Stimulated activated CD8-positive, alpha-beta memory T cell treated with anti-CD3 and anti-CD28 coated beads, Interleukin-7, amount 100 ng/mL, for 24 hours (primary cell): Measurements from ENCODE around the gene ADK.
"Not testable (repeated sequence)": the region's sequence is repeated elsewhere in the genome, so short reads cannot be mapped to it uniquely, and the experiment has no call there.

Experiments
- DNase-seq: peaks from one replicate; pipeline ENCODE4 v3.0.0-alpha.2; 2020; ENCODE audit warnings: low read depth

Gene ADK

DNA sequence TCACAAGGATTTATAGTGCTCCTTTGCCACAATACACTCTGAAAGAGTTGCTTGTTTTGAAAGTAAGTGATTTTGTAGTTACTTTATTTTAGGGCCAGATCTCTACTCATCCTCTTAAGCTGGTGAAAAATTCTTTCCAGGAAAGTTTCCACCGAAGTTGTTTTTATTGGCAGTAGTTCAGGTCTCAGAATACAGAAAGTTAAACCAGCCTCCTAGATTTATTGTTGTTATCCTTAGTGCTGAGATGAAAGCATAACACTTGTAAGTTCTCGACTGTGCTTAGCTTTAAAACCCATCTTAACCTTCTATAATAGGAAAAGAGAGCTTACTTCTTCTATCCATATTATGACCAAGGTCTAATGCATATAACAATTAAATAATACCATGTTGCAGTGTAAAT, 5.9 kb upstream of the ADK start:
- DNase-seq: no peak

DNA sequence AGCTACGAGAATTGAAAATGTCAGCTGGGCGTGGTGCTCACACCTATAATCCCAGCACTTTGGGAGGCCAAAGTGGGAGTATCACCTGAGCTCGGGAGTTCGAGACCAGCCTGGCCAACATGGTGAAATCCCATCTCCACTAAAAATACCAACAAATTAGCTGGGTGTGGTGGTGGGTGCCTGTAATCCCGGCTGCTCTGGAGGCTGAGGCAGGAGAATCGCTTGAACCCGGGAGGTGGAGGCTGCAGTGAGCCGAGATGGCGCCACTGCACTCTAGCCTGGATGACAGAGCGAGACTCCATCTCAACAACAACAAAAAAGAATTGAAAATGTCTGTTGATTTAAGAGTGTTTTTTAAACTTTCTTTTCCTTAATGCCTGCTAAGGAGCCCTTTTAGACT, 4.0 kb upstream of the ADK start:
- not testable (repeated sequence) for DNase-seq

DNA sequence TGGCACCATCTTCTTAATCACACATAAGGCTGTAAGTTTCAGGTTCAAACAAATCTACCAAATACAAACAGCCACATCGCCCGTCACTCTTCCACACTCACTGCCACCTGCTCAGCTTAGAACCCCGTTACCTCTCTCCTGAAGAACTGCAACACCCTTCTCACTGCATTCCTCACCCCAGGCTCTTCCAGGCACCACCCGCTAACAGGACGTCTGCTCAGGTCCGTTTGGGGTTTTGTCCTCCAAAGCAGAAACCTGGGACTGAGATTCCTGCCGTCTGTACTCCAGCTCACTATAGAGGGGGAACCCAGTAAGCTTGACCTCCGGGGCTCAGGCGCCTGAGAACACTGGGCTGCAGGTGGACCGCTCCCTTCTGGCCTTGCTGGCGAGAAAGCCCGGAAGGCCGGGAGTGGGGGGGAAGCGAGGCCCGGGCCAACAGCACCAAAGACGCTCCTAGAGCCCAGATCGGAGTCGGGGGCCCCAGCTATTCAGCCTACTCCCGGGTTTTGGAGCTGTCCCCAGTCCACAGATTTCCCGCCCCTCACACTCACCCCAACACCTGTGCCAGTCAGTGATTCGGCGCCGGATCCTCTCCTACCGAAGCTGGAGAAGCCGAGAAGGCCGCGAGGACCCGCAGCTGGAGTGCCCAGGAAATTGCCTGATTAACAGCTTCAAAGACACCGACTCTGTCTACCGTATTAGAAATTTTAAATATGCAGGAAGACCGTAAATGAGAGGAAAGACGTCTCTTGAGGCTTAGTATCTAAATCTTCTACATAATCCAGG, 624 bp upstream of the ADK start, which contains the start of gene AP3M1:
Gene AP3M1, minus strand, starts transcription at position 625 of the 786 bp plus-strand sequence. CDS start 12,449 bp downstream, outside the sequence.
- peak; percentile 56 for DNase-seq

DNA sequence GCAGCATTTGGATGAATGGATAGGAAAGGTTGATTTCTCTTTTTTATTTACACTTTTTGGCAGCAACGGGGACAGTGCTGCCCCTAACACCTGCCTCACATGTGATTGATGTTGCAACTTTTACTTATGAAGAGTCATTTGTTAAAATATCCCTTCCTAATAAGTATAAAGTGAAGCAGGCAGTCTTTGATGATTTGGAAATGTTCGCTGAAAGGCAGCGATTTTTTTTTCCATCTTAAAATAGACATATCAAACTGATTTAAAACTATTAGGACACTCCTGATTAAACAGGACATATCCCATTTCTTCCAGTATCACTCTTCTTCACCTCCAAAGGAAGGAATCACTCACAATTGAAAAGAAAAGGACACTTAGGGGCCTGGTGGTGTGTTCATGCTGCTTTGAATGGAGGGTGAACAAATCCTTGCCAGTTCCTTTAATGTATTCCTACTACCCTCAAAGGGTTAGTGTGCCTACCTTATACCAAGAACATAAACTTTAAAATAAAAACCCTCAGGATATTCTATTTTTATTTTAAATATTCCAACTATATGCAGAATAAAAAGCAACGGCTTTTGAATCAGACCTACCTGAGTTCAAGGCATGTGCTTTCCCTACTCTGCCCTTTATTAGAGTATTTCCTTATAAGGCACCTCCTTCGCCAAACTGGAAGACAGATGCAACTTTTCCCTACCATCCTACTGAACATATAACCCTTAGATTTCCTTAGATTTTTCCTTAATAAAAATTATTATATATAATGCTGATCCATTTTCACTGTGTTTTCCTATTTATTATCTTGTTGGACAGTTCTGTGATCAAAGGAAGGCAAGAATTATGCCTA, 1.1 kb downstream of the ADK start:
- no peak for DNase-seq

DNA sequence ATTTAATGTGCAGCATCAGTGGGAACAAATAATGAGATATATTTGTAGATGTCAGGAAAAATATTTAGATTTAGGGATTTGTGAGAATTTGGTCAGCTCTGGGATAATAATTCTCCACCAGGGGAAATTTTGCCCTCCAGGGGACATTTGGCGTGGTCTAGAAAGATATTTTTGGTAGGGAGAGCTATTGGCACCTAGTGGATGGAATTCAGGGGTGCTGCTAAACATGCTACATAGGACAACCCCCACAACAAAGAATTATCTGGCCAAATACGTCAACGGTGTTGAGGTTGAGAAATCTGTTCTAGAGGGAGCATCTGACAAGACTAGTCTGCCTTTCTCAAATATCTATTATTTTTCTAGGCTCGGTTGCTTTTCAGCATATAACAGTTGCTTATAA, 2.1 kb downstream of the ADK start:
- DNase-seq: no peak

DNA sequence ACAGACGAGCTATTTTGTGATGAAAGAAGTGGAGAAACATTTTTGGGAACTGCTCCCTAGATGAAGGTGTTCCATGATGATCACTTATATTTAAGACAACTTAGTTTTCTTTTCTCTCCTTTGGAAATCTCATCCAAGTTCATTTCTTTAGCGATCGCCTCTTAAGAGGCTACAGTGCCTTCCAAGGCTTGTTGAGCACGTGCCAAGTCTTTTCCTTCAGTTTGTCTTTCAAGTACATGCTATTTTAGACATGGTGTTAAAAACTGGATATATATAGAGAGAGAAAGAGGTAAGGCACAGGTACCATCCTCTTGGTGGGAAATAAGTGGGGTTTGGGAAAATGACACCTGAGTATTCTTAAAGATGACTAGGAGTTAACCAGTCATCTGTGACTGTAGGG, 2.7 kb downstream of the ADK start:
- DNase-seq: no peak

DNA sequence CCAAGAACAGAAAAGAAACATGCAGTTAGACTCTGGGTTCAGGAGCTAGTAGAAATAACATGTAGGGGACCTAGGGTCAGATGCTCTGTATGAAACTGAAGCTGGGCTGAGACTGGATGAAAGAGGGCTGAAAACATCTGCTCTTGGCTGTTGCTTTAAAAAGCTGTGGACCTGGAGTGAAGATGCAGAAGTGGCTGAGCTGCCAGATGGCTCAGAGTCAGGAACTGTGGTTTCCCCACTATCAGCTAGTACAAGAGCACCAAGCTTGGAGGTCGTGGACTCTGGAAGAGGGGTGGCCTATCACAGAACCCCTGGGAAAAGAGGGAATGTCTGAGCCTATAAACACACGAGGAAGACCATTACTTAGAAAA, 5.9 kb downstream of the ADK start:
- no peak for DNase-seq

DNA sequence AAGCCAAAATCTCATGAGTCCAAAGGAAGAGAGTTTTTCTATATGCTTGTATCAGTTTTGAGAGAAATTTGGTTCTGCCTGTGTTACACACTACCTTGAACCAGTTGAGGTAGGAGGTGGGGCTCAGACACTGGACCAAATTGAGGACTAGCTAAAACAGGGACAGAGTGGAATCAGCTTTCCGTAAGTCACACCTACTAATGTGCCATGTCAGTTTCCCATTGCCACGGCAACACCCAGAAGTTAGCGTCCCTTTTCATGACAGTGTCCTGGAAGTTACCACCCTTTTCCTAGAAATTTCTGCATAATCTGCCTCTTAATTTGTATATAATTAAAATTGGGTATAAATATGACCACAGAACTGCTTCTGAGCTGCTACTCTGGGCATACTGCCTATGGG, 9.0 kb downstream of the ADK start:
- no peak for DNase-seq

DNA sequence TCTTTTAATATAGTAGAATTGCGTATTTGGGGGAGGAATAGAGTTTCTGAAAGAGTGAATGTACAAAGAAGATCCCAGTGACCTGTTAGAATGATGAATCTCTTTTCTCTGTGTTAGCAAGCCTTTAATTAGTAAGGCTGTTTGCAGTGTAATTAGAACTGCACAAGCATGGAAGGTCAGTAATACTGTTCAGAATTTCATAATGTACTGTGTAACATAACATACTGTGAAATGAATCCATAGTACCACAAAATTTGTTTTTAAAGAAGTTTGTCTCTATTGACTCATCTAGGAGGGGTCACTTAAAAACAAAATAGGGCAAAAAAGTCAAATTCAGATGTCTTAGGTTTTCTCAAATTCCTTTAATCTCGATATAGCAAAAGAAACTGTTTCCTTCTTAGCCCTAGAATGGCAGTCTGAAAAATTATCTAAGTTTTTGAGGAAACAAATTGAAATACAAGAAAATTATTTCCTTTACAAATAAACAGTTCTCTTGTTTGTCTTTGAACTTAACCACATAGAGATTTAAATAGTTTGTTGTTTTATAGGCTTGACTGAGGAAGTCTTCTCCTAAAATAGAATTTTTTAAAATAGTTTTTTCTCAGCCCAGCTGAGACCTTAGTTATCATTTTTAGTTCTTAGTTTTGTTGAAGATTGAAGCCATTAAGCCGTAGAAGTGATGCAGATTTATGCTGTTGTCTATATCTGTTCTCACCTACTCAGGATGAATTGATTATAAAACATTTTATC, 12.5 kb downstream of the ADK start:
- no peak for DNase-seq

DNA sequence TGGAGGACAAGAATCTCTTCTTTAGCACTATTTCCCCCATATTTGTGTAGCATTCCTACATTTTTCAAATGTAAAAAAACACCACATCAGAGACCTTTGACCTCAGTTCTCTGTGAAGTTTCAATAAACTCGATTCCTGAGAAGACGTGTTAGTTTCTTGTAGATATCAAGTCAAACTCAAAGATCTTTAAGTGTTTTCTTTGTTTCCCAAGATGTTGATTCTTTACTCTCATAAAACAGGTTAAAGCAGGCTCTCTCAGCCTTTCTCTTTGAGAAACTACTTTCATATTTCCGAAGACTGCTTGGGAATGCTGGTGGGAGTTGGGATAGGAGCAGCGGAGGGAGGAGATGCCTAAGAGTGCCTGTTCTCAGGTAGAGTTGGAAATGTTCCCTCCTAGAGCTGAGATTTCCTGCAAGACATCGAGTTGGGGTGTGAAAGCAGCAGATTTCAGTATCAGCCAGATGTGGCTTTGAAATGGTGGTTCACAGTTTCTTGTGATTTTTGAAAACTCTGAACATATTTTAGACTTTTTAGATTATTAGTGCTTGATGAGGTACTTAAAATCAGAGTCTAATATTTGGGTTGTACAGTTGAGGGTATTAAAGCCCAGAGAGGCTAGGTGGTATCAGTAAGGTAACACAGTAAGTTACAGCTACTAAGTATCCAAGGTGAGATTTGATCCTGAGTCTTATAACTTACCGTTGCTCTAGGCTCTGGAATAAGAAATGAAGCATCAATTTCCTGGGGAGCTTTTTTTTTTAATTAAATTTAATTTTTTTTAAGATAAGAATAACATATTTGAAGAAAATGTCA, 13.9 kb downstream of the ADK start:
- no peak for DNase-seq

DNA sequence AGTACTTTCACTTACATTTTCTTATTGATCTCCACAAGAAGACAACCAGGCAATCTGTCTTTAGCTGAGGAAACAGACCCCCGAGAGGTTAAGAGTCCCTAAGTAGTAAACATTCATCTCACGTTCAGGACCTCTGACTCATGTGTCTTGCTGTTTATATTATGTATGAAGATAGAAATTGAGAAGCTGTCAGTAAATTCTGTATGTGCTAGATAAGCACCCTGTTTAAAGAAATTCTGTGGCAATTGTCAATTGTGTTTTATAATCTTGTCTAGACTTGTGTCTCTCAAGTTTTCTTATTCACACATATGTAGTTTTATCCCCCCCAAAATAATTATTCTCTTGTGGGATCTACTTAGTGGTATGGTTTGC, 14.5 kb downstream of the ADK start:
- DNase-seq: no peak

DNA sequence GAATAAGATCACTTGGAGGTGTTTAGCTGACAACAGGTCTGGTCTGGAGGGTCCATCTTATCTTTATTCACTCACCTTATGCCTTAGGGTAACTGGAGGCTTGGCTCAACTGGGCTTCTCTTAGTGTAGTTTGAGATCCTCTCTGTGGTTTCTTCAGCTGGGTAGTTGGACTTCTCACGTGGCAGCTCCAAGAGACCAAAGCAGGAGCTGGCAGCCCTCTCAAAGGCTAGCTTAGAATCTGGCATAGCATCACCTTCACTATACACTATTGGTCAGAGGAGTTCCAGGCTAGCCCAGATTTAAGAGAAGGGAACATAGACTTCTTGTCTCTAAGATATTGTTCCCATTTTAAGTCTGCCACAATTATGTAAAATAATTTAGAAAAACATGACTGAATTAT, 16.4 kb downstream of the ADK start:
- DNase-seq: no peak

GRCh38 chr10:74171625-74172024, 20.6 kb downstream of the ADK start:
- no peak for DNase-seq

DNA sequence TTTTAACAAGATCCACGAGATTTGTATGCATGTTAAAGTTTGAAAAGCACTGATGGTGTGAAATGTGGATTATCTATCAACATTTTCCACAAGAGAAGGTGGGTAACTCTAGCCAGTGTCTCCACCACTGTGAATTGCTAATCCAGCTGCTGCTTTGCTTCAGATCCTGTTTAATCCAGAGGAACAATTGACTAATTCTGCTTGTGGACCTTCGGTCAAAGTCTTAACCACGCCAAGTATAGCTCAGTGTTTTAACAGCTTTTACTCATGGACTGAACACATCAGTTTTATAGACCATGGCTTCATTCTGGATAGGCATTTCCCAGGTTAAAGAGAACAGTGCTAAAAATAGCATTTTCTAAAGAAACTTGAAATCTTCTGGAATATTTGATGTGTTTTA, 23.5 kb downstream of the ADK start:
- DNase-seq: no peak

DNA sequence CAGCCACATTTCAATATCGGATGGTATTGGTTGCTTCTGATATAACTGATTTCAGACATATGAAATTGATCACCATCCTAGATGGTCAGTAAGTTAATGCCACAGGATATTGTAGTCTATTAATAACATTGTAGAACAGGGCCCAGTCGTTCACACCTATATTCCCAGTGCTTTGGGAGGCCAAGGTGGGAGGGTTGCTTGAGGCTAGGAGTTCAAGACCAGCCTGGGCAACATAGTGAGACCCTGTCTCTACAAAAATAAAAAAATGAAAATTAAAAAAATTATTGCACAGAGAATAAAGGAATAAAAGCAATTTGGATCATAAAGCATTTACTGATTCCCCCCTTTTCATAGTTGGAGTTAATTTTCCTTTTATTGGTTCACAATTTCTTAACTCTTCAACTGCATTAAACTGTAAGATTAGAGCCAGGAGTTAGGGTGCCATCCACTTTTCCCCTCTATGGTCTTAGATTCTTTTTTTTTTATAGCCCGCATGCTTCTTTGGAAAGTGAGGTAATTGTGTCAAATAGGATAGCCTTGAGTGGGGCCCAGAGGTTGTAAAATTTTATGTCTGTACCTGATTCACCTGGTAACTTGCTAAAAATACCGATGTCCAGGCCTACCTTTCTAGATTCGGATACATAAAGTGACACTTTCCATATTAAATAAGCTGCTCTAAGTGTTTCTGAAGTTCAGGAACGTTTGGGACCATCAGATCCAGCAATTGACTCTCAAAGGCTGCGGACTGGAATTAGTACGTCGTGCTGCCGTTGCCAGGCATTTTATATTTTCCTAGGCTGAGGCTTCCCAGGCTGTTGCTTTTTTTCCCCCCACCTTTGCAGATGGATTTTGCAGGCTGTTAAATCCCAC, 24.7 kb downstream of the ADK start:
- DNase-seq: no peak

GRCh38 chr10:74176380-74177139, 25.5 kb downstream of the ADK start:
- DNase-seq: peak; percentile 91

GRCh38 chr10:74177140-74177677, 26.2 kb downstream of the ADK start:
- DNase-seq: peak; percentile 11

- no peak for DNase-seq
These were observed 27.2 kb downstream of the ADK start for GRCh38 chr10:74178042-74178791.

- DNase-seq: no peak
These were observed 28.2 kb downstream of the ADK start for GRCh38 chr10:74179111-74179710.
